GM15510 (cell line): ENCODE data around the gene STAT3.

Experiments used
- POLR2A ChIP-seq: IDR thresholded peaks from 3 replicates; pipeline ENCODE4 v1.6.1; 2011; ENCODE audit warnings: borderline replicate concordance; ENCODE audit not compliant: insufficient read length; ENCODE audit errors: extremely low read depth

Gene STAT3

DNA sequence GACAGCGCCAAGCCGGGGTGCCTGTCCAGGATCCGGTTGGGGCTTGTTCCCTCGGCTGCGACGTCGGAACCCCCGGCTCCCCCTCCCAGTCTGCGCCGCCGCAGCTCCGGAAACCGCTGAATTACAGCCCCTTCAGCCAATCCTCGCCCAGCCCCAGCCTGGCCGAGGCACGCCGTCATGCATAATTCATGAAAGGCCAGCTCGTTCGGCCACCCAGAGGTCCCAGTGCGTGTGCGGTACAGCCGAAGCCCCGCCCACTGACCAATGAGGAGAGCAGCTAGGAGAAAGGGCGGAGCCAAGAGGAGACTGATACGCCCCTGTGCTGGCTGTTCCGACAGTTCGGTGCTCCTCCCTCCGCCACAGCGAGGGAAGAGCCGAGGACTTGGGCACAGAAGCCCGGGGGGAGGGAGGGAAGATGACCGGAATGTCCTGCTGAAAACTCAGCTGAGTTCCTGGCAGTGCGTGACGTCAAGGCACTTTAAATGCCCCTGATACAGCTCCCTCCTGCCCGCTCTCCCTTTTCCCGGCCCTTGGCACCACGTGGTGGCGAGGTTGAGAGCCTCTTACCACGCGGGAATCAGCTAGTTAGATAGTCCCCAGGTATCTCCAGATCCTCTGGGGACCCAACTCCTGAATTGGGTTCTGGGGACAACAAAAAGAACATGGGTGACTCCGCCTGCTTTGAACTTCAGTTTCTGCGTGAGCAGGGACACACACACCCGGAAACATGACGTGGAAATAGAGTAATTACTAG is at the start of gene STAT3:
Gene STAT3 (minus strand): TSS at position 62 of the 754 bp plus-strand sequence. CDS start 39,926 bp downstream, outside the sequence.
- TF ChIP-seq POLR2A: peak; percentile 81

DNA sequence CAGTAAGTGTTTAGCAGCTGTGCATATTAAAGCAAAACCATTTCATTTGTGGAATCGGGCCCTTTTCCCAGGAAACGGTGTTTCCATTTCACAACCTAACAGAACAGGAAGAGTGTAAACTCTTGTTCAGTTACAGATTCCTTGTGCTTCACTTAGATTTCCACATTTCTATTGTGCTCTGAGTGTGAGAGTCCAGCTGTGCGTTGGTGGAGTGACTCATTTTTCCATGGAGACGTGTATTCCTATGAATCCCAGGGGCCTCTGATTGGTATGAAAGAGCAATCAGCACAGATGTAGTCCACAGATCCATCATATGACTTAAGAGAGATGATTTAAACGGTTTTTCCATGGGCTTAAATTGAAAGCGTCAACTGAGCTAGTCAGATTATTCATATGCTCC is 48.1 kb upstream of the STAT3 start:
- TF ChIP-seq POLR2A: no peak

DNA sequence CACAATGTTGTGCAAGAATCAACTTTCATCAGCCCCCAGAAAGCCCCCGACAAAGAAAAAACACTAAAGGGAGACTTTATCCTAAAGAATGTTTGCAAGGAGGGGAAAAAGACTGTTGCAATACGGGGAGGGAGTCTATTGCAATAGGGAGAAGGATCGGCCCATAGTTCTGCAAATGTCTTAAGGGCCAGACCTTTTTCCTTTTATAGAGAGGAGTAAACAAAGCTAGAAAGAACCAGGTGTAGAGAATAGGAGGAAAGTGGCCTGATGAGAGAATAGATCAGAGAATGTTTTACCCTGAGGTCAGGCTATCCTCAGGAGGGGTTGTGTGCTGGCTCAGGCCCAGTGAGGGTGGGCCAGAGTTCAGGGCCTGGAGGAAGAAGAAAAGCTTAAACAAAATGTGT is 43.5 kb upstream of the STAT3 start:
- TF ChIP-seq POLR2A: no peak

DNA sequence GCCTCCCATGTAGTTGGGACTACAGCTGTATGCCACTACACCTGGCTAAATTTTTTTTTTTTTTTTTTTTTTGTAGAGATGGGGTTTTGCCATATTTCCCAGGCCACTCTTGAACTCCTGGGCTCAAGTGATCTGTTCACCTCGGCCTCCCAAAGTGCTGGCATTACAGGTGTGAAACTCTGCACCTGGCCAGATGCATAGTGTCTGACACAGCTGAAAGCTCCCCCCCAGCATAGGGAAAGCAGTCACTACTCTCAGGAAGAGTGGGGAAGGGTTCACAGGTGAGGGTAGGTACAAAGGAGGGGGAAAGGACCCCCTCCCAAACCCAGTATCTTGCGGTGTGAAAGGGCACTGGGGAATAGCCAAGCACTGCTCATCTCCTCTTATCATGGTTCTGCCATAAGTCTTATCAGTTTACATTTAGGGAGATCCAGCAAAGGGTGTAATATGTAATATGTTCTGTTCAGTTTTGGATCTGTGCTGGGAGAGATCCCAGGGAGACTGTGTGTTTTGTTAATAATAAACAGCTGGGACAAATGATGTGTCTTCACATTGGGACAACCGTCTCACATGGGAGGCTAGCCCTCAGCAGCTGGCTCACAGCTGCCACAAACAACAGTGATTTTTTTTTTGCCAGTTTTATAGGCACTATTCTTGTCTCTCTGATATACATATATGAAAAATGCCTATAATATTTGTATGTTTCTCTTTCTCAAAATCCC is 41.6 kb upstream of the STAT3 start:
- no peak for TF ChIP-seq POLR2A

DNA sequence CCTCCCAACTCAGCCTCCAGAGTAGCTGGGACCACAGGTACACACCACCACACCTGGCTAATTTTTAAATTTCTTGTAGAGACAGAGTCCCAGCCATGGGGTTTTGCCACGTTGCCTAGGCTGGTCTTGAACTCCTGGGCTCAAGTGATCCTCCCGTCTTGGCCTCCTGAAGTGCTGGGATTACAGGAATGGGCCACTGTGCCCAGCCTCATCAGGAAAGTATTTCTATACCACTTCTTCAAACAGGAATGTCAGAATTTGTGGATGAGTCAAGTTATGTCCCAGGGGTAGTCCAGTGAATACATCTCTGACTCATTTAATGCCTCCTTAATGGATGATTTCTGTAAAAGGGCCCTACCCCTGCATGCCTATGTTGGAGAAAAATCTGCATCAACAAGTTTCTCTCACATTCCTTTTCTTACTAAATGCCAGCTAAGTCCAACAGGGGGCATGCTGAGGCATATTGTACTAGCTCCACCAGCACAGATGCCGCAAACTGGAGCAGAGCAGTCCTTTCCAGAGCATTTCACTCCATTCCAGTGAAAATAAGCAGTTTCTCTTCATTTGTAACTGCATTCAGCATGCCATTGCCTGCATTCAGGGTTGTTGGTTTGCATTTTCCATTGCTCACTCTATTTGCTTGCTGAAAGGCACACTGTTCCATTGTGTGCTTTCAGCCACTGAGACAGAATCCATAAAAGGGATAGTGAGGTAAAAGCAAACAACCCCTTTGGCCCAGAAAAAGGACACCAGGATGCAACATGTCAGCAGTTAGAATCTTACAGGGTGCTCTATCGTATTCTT is 40.1 kb upstream of the STAT3 start:
- no peak for TF ChIP-seq POLR2A

DNA sequence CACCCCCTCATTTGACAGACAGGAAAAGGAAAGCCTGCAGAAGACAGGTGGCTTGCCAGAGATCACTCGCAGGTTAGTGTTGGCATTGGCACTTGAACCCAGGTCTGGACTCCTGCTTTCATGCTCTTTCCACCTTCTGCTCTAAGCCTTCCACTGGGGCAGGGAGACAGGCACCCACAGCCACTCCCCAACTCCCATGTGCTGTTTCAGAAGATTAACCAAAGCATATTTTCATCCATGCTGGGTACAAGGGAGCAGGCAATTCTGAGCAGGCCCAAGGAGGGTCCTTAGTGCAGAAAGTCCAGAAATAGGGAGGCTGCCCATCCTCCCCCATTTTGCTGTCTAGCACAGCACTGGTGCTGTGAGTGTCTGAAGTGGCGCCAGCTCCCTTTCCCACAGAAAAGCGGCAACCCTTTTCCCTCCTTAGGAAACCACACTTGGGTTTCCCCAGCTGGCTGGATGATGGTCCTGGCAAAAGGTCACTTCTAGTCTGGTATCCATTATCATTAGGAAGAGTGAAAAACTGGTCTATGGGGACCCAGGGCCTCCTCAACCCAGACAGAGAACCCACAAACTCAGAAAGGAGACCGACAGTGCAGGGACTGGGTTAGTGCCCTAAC is 36.9 kb upstream of the STAT3 start:
- no peak for TF ChIP-seq POLR2A

DNA sequence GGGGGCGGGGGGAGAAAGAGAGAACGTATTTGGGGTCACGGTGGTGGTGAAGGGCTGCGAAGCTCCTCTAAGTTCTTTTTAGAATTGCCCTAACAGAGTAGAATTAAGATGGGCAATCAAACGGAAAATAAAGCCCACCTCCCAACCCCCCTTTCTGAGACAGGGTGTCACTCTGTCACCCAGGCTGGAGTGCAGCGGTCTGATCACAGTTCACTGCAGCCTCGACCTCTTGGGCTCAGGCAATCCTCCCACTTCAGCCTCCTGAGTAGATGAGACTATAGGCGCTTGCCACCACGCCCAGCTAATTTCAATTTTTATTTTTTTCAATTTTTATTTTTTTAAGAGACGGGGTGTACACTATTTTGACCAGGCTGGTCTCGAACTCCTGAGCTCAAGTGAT is 35.5 kb upstream of the STAT3 start:
- no peak for TF ChIP-seq POLR2A

DNA sequence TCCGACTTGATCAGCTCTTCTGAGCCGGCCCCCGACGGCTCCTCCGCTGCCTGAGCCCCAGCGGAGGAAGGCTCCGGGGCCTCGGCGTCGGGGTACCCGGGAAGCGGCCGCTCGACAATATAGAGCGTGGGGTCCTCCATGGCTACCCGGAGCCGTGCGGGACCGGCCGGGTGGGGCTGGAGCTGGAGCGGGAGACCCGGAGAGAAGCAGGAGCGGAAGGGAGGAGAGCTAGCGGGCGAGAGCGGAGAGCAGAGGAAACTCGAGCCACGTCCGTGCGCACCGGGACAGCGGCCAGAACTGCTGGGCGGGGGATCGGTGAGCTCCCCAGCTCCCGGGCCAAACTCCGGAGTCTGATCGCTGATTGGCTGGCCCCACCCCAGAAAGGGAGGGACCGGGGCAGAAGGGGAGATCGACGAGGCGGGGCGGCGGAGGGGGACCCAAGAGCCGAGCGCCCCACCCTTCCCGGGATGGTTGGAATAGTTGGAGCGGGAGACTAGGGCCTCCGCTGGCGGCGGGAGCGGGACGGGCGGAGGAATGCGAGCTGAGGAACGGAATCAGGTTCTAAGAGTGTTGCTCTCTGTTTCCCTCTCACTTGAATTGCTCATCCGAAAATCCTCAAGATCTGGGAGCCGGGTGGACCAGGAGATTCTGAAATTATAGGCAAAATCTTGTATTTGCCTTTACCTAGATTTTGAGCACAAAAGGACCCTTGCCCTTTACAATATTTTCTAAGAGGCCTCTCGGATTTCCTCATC is 34.9 kb upstream of the STAT3 start, which contains the start of gene CAVIN1:
Gene CAVIN1 (minus strand): TSS at position 299 of the 755 bp plus-strand sequence. CDS start 159 bp downstream, at position 140.
- no peak for TF ChIP-seq POLR2A

DNA sequence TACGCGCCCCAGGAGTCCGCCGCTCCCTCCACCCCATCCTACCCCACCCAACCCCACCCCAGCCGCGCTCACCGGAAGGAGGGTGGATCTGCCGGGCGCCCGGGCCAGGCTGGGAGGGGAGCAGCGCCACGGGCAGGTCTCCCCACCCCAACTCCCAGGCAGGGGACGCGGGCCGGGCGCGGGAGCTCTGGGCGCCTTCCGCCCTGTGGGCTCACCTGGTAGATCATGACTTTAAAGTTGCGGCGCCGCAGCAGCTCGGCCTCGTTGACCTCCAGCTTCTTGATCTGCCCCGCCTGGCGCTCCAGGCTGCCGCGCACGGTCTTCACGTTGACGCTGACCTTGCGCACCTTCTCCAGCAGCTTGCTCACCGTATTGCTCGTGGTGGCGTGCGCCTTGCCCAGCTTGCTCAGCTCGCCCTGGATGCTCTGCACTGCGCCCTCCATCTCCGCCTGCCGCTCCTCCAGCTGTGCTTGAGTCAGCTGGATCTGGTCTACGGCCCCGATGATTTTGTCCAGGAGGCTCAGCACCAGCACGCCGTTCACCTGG is 34.2 kb upstream of the STAT3 start:
- TF ChIP-seq POLR2A: no peak

DNA sequence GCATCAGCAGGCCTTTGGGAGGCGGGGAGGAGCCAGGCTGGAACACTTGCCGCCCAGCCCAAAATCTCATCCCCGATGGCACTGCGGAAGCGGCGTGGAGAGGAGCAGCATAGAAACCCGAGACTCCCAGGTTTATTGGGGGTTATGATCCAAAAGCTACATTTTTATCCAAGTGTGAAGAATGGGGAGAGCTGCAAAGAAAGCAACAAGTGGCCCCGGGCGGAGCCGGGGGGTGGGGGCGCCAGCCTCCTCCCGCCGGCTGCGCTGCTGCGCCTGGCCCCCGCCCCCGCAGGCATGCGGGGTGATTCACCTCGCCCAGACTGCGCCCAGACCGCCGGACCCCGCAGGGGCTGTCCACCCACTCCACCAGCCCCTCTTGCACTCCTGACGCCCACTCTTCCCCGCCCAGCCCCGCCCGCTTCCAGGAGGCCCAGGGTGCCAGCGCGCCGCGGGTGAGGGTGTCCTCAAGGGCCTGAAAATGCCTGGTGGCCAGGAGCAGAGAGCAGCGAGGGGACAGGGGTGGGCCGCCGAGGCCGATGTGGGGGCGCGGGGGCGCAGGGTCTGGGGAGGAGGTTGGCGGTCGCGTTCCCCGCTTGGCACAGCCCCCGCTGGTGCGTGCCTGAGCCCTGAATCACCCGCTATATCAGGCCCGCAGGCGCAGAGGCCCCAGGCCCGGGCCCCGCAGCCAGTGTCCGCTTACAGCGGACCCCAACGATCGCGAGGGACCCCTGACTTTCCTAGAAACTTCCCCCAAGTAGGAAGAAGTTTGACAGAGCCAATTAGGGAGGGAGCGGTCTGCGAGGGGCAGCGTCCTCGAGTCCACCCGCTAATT is 33.5 kb upstream of the STAT3 start:
- TF ChIP-seq POLR2A: no peak

DNA sequence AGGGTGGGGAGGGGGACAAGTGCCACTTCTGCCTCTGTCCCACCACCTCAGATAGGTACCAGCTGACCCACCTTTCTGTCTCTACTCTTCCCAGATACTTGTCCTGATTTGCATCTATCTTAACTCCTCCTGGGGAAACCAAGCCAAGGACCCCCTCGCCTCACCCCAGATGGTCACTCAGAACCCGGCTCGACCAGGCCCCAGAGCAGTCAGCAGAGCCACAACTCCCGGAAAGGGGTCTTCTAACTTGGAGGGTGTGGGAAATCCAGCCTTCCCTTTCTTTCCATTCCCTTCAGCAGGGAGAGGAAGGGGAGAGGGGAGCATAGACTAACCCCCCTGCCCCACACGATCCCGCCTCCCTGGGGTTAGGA is 32.9 kb upstream of the STAT3 start:
- no peak for TF ChIP-seq POLR2A

DNA sequence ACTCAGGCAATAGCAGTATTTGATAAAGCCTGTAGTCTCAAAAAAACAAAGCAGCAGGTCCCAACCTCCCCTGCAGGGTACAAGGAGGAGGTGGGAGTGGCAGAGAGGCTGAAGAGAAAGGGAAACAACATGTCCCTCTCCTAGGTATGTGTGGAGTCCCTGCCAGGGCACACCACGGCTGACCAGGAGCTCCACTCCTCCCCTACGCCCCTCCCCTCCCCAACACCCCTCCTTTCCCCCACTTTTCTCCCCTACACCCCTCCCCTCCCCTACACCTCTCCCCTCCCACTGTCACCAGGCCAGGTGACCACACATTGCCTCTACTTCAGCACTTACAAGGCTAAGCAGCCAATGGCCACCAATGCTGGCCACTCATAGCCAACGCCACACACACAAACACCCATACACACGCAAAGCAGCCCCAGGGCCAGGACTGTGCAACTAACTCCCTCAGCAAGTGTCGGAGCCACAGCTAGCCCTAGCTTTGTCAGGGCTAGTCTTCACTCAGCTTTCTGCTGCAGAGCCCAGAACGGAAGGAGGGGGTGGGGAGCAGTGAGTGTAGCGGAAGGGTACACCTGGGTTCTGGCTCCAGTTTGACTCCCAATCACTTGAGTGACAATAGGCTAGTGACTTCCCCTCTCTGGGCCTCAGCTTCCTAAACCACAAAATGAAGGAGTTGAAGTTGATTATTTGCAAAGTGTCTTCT is 26.6 kb upstream of the STAT3 start:
- TF ChIP-seq POLR2A: no peak
